Esophagus squamous epithelium (tissue), 4 donors: ENCODE measurements around the gene LAMA3.

Experiments
- CTCF ChIP-seq, 6 experiments: fragments of 450-650 bp in 4 of 6; fragments of 200-600 bp in 2 of 6; sonication (generic) in 2 of 6; IDR thresholded peaks; one replicate each; pipeline ENCODE4 v1.5.1; 2016 to 2019; ENCODE audit warnings: antibody characterized with exemption in 6 of 6, mild to moderate bottlenecking in 4 of 6, moderate library complexity in 4 of 6
- POLR2A ChIP-seq, 4 donors: fragments of 450-650 bp; IDR thresholded peaks; one replicate each; pipeline ENCODE4 v1.6.1; 2017; ENCODE audit warnings: antibody characterized with exemption in 4 of 4, mild to moderate bottlenecking in 4 of 4, moderate library complexity in 3 of 4

DNA sequence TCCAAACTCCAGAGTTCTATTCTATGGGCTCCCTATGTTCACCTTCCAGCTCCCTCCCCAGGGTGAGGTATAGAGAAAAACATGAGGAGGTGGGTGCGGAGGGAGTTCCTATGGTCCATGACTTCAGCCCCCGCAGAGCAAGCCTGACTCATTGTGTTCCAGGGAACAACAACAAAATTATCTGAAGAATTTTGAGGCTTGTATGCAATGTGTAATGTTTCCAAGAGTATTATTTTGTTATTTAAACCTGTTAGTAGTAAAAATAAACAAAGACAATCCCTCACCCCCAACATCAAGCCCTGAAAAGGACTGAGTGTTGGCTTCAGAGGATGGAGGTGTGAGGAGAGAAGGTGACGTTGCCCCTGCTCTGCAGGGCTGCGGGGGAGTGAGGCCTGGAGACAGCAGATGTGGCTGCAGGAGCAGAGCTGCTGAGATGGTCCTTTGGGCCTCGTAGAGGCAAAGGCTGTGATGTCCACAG is 29.0 kb downstream of the LAMA3 start:
- TF ChIP-seq CTCF (IDR thresholded peaks at IDR 0.05) (no peak), POLR2A (IDR thresholded peaks at IDR 0.05) (no peak)
